HG03520 (cell line): ENCODE measurements around the gene MEF2D.

ENCODE experiments used
- ATAC-seq: cut with Tn5 transposase; IDR thresholded peaks from one replicate; pipeline ENCODE4 v1.9.1; 2021; ENCODE audit warnings: mild to moderate bottlenecking, moderate library complexity; ENCODE audit not compliant: unreplicated experiment

The MEF2D gene

DNA sequence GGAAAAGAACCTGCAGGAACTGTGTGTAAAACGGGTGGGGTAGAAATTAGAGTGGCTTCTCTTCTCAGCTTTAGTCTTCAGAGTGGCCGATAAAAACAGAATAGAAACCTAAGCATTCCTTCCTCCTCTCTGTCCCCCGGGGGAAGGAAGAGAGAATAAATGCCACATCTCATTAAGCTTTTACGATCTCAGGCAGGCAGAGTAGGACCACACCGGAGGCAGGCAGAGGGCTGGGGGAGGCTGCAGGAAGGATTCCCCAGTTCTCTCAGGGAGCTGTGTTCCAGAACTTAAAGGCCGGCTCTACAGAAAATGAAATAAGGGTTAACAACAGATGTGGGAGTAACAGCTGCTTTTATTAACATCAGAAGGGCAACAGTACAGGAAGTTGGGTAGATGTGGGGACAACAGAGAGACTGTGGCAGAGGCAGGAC is 24.5 kb upstream of the MEF2D start:
- ATAC-seq: no peak

DNA sequence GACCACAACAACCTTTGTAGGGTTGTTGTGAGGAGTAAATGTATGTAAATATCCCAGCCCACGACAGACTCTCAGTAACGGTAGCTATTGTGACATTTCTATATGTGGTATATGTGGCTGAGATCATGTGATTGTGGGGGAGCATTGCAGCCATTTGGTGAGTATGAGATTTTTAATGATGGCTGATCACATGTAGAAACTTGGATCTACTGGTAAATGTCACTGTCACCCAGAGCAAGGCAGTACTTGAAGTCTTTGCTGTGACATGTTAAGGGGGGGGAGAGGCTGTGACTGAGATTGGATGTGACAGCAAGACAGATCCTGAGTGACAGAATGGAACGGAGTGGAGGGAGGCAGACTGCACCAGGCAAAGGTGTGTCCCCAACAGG is 23.9 kb upstream of the MEF2D start:
- ATAC-seq: no peak

DNA sequence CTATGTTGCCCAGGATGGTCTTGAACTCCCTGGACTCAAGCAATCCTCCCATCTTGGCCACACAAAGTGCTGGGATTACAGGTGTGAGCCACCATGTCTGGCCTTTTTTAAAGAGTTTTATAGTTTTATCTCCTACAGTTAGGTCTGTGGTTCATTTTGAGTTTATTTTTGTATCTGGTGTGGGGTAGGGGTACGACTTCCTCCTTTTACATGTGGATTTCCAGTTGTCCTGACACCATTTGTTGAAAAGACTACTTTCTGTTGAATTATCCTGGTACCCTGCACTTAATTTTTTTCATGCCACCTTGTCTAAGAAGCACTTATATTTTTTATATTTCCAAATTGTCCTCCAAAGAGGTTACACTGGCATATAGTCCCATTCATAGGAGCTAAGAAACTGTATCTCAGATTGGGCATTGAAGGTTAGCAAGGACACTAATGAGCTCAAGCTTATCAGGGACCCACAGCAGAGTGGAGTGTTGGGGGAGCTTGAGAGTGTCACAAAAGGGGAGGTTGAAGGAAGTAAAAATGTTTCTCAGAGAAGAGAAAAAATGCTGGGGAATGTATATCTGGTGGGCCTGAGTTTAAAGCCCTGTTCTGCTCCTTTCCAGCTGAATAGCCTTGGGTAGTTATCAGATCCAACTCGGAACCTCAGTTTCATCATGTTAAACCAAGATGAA is 23.4 kb upstream of the MEF2D start:
- ATAC-seq: no peak

DNA sequence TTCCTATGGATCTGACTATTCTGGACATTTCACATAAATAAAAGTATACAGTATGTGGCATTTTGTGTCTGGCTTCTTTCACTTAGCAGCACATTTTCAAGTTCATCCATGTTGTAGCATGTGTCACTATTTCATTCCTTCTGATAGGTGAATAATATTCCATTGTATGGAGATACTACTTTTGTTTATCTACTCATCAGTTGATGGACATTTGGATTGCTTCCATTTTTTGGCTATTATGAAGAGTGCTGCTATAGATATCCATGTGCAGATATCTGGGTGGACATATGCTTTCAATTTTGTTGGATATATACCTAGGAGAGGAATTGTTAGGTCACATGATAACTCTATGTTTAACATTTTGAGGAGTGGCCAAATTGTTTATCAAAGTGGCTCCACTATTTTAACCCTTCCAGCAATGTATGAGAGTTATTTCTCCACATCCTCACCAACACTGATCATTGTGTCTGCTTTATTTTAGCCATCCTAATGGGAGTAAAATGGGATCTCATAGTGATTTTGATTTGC is 21.9 kb upstream of the MEF2D start:
- no peak for ATAC-seq

DNA sequence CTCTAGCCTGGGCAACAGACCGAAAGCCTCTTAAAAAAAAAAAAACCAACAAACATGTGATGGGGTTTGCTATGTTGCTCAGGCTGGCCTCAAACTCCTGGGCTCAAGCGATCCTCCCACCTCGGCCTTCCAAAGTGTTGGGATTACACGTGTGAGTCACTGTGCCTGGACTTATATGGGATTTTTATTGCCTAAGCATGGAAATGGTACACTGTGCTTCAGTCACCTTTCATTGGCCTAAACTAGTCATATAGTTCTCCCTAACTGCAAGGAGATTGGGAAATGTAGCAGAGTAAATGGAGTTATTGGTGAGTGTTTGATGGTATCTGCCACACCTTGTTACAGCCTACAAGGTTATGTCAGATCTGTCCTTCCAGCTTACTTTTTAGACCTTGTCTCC is 17.2 kb upstream of the MEF2D start:
- no peak for ATAC-seq

DNA sequence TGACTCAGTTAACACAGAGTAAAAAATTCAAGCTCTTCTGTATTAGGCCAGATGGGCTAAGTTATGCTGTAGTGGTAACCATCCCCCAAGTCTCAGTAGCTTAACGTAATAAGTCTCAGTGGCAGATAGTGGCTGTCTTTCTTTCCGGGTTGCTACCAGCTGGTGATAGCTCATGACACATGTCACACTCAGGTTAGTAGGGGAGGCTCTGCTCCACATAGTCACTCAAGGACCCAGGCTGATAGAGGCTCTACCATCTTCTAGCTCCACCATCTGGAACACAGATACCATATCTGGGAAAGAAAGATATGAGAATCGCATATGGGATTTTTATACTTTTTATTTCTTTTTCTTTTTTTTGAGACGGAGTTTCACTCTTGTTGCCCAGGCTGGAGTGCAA is 16.2 kb upstream of the MEF2D start:
- ATAC-seq: no peak

DNA sequence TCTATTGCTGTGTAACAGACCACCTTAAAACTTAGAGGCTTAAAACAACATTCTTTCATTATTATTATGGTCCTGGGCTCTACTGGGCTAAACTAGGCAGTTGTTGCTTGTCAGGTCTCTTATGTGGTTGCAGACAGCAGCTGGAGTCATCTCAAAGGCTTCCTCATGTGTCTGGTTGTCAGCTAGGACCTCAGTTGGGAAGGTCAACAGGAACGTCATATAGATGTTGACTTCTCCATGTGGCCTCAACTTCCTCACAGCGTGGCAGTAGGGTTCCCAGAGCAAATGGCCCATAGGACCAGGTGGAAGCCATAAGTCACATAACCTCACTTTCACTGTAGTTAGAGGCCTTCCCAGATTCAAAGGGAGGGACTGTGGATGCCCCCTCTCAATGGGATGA is 15.4 kb upstream of the MEF2D start:
- ATAC-seq: no peak

DNA sequence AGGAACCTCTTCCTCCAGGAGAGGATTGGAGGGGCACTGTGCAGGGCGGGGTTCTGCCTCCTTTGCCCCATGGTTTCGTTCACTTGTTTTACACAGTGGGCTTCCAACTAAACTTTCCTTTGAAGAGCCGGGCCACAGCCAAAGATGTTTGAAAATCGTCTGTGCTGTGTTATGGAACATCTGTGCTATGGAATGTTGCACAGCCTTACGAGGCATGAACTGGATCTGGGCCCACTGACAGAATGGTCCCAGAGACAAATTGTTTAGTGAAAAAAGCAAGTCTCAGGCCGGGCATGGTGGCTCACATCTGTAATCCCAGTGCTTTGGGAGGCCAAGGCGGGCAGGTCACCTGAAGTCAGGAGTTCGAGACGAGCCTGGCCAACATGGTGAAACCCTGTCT is 12.6 kb upstream of the MEF2D start:
- ATAC-seq: no peak

DNA sequence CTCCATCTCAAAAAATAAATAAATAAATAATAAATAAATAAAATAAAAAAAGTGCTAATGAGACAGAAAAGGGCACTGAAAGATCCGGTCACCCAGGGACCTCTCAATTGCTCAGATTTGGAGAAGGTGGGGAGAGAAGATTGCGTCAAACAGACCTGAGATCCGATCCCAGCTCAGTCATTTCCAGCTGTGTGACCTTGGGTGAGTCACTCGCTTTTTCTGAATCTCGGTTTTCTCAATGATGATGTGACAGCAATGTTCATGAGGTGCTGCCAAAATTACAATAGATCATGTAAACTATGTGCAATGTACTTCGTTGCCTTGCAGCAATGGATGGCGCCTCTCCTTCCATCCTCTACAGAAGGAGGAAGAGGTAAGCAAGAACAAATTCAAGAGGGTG is 11.1 kb upstream of the MEF2D start:
- no peak for ATAC-seq

DNA sequence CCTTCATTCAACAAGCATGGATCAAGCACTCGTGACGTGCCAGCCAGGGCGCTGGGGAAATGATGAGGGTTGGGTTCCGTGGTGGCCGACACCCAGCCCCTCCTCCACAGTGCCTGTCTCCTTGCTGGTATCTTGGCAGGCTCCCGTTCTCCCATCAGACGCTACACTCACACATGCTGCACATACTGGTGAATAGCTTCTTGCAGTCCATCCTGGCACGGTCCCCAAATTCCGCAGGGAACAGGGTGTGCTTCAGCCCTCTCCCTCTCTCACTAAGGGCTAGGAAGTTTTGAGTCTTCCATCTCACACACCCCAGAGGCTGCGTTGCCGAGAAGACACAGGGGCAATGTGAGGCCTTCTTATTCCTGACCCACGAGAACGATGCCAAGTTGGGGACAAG is 10.1 kb upstream of the MEF2D start:
- ATAC-seq: no peak

DNA sequence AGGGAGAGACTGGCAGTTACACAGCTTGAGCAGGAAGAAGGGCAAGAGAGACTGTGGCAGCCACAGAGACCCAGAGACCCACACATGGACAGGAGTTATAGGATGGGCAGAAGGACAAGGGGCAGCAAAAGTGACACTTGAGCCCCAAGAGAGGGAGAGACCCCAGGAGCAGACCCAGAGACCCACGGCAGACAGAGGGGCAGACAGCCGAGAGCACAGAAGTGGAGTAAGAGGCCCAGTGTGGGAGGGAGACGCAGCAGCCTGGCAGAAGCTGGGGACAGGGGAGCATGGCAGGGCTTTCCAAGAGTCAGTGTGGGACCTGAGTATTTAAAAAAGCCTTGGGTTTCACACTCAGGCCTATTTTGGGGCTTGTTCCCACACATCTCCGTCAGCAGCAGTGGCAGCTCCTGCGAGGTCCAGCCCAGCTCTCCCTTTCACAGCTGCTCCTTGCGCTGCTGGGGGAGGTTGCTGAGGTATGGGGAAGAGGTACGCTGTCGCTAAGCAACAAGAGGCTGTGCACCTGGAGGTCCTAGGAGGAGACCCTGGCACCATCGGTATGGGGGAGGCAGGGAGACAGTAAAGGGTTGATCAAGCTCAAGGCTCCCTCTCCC is 9.0 kb upstream of the MEF2D start:
- ATAC-seq: no peak

DNA sequence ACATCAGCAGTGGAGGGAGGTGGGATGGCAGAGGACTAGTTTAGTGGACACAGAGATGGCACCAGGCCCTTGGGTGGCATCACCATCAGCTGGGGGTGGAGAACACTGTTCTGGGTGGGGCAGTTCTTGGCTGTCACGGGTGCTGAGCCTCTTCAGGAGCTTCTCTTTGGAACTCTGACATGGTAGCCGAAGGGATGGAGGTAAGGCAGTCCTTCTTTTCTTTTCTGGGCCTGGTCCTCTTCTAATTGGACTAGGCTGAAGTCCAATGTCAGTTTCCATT is 8.3 kb upstream of the MEF2D start:
- ATAC-seq: no peak

DNA sequence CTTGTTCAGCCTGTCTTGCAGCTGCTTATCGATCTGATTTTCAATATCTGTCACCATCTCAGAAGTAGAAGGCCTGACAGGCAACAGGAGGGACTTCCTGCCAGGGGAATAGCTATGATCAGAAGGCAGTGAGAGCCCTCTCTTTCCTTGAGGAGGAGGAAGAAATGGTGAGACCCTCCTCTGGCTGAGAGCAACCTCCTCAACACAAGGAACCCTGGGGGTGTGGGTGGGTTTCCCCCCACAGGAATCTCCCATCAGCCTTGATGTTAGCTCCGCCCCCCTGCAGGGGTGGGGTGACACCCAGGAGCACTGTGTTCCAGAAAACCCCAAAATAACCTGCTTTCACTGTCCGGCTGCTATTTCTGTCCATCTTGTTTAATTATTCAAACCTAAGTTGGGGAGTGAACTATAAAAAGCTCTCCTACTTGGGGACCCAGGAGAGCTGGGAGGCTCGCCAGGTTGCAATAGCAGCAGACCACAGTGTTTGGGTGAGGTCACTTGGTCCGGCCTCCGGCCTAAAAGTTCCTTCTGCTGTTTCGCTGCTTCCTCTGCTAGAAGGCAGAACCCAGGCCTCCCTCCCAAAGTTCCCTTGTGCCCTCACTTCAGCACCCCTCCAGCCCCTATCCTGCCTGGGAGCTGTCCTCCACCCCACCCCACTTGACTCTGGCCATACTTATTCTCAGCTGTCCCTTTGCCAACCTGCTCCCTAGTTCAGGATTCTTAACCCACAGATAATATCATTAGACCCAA is 7.8 kb upstream of the MEF2D start:
- no peak for ATAC-seq

DNA sequence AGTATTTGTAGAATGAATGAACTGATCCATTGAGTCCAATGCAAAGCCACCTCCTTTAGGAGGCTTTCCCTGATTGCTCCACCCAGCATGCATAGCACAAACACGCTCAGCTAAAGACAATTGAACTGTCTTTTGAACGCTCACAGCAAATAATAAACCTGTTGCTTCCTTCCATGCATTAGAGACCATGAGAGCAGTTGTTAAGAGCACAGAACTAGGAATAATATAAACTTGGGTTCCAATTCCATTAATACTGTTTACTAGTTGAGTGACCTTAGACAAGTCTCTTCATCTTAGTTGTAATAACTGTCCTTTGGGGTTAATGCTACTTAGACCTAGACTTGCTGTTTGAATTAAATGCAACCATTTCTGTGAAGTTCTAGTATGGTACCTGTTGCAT is 5.9 kb upstream of the MEF2D start:
- ATAC-seq: no peak

DNA sequence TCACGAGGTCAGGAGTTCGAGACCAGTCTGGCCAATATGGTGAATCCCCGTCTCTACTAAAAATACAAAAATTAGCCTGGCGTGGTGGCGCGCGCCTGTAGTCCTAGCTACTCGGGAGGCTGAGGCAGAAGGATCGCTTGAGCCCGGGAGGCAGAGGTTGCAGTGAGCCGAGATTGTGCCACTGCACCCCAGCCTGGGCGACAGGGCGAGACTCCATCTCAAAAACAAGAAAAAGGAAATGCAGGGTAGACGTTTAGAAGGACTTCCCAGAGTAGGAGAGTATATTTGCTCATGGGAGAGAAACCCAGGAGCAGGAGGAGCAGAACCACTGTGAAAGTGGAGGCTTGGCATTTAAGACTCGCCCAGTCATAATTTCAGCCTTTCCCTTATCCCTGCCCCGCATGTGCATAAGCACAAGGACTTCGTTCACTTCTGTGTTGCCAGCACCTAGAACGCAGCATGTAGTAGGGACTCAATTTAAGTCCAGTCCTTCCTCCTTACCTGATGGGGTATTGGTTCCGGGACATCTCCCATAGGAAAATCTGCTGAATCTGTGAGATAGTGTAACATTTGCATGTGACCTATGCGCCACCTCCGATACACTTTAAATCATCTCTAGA is 5.2 kb upstream of the MEF2D start:
- no peak for ATAC-seq

DNA sequence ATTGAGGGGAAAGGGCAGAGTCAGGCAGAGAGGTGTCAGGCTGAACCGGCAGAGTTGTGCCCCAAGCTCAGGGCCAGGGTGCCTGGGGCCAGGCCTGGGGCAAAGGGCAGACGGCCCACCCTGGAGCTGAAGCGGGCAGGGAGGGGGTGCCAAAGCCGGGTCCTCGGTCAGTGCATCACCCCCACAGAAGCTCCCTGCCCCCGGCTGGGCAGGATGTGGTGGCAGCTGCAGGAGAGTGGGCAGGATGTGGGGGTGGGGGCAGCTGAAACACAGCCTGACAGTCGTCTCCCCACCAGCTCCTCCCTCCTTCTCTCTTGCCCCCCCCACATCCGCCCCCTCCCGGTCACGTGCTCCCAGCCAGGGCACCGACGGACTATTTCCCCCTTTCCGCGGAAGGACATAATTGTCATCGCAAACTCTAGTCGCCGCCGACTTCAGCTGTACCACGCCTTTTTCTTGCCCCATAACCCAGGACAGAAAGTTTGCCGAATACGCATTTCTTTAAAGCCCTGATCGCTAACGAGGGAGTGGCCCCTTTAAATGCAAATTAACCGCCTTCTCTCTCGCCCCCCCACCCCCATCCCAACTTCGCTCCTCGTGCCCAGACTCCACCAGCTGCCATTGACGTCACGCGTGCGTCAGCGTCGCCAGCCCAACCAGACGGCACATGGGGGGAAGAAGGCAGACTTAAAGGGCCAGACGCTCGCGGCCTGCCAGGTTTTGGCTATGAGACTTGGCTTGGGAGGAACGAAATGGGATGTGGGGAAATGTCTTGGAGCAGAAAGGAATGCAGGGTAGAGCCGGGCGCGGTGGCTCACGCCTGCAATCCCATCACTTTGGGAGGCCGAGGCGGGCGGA is 4.5 kb upstream of the MEF2D start:
- ATAC-seq: peak; percentile 38

DNA sequence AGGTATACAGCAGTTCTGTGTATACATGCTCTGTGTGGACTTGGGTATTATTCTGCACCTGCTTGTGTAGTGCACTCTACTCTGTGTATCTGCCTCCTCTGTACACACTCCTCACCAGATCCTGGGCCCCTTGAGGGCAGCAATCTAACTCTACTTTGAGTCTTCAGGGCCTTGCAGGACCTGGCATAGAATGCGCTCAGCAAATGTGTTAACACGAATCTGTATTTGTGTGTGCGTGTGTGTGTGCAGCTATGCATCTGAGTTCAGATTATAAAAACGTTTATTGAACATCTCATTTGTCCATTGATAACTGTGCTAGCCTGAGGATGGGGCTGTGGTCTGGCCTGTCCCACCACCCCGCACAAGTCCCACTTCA is 3.9 kb upstream of the MEF2D start:
- no peak for ATAC-seq

DNA sequence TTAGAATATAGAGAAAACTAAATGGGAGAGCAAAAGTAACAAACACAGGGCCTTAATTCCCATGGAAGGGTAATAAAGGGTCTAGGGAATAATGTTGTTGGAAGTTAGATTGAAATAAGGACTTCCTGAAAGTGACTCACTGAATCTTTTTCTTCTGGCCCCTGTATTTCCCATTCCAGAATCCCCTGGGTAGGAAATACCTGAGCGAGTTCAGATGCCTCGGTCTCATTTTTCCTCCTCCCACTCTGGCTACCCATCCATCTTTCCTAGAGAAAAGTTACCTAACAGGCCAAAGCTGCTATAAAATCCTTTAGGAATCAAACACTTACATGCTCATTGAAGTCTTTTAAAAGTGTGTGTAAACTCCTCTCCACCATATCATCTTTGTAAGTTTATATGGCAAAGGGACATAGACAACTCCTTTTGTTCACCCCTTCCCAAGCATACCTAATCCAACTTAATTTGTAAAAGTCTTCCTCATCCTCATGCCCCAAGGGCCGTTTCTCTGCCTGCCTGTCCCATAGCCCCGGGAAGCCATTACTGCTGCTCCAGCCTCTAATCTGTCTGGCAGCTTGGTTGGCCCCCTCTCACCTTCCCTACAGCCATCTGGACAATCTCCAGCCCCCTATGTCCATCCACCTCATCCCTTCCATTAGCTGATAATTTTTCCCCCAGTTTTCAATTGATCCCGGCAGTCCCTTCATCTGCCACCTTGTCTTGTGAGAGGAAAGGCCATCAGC is 3.3 kb upstream of the MEF2D start:
- ATAC-seq: no peak

DNA sequence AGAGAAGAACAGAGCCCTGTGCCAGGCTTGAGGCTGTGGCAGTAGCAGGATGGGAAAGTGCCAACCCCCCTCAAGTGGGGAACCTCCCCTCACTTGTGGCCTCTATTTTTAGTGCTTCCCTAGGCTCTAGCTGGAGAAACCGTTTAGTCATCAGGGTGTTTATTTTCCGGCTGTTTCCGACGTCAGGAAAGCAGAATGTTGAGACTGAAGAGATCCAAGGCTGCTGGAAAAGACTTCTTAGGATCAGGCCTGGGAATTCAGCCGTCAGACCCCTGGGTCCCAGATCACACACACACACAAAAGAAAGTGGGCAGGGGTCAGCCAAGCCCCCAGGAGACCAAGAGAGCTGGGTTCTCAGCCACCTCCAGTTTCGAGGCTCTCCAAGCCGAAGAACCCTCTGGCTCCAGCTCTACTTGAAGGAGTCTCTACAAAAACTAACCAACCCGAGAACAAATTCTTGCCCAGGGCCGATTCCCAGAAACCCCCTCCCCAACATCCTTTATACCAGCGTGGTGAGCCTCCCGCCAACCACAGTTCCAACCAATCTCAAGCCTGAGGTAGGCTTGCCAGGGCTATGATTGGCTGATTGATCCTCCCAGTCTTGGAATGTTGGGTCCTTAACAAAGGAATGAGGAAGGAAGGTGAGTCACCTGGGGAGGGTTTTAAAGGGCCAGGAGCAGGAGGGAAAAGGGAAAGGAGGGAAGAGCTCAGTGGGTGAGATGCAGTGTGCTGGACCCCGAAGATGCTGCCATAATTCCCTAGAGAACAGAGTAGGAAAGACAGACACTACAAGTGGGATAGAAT is 2.5 kb upstream of the MEF2D start:
- ATAC-seq: no peak
